ENCODE data around the gene SRSF5. TPM values are rescaled to one million over a fixed set of nuclear protein-coding genes. Genes with fewer than 3 reads are reported as not detected.

SRSF5 gene
- total and polyA plus RNA-seq, 2 of the 8 experiments (the other 6 are each of a cell fraction or from before 2014, with no cell fraction given), result 101 to 238 TPM

- TF ChIP-seq CBX5 (IDR thresholded peaks at IDR 0.05; ENCODE audit: low read depth, low read length), result no peak
Observed at GRCh38 chr14:69797573-69798338, 30.8 kb downstream of the SRSF5 start (continued).

All from H1 (cell line).